MM.1S (cell line): Measurements from ENCODE around the gene ATAD1.

Source experiments
- EZH2 ChIP-seq: fragments of 300-600 bp; sonication (generic); optimal IDR thresholded peaks from 2 replicates; pipeline ENCODE3; 2017; ENCODE audit warnings: low read depth, mild to moderate bottlenecking, antibody characterized with exemption, low read length, mixed read lengths
- EZH2phosphoT487 ChIP-seq: fragments of 300-600 bp; sonication (generic); IDR thresholded peaks from 2 replicates; pipeline ENCODE4 v1.6.1; 2018; ENCODE audit warnings: antibody characterized with exemption, low read length
- TF ChIP-seq, protein P1 (sequence below): fragments of 300-600 bp; sonication (generic); IDR thresholded peaks from 2 replicates; pipeline ENCODE4 v1.5.1; 2016; ENCODE audit warnings: antibody characterized with exemption, low read length, mixed read lengths

DNA sequence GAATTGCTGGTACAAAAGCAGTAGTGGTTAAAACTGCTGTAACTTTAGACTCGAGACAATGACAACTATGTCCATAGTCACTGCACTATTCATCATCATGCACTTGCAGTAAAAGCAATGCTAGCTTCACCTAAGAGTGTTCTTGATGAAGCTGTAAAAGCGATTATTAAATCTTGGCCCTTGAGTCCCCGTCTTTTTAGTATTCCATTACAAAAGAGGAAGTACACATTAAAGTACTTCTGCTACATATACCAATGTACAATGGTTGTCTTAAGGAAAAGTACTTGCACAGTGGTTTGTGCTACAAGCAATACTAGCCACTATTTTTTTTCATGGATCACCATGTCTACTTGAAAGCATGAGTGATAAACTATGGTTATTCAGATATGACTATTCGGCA lies 78.3 kb downstream of the ATAD1 start:
- TF ChIP-seq EZH2phosphoT487: no peak
- TF ChIP-seq, protein P1, sequence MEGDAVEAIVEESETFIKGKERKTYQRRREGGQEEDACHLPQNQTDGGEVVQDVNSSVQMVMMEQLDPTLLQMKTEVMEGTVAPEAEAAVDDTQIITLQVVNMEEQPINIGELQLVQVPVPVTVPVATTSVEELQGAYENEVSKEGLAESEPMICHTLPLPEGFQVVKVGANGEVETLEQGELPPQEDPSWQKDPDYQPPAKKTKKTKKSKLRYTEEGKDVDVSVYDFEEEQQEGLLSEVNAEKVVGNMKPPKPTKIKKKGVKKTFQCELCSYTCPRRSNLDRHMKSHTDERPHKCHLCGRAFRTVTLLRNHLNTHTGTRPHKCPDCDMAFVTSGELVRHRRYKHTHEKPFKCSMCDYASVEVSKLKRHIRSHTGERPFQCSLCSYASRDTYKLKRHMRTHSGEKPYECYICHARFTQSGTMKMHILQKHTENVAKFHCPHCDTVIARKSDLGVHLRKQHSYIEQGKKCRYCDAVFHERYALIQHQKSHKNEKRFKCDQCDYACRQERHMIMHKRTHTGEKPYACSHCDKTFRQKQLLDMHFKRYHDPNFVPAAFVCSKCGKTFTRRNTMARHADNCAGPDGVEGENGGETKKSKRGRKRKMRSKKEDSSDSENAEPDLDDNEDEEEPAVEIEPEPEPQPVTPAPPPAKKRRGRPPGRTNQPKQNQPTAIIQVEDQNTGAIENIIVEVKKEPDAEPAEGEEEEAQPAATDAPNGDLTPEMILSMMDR: no peak
- TF ChIP-seq EZH2: no peak
